ENCODE measurements around the gene ZFP92.

Gene ZFP92

GRCh38 chrX:153423652-153424051 lies 12.4 kb downstream of the ZFP92 start:
- TF ChIP-seq CTCF (IDR thresholded peaks at IDR 0.05) = no peak
- intact Hi-C loops (cut with DNase I; ENCODE audit: low total_unique reads) = no loop called here
- peaks cover 0 to 4% (median 0%) of the 10 kb centered on the region in 3 donors for H3K9me3 ChIP-seq
- DNase-seq = peak in 1 of 2 donors; percentile 30
- no peaks in the 10 kb centered on the region for H3K27me3 ChIP-seq
- no peaks in the 10 kb centered on the region for H3K4me1 ChIP-seq
- H3K4me3 ChIP-seq = no peak overlapping the region
- no peaks in the 10 kb centered on the region for H3K36me3 ChIP-seq
- no peak overlapping the region for H3K27ac ChIP-seq

- Histone ChIP-seq H3K9me3 (peaks cover 0 to 10% (median 7%) of the 10 kb centered on the region in 3 donors), H3K27ac (no peak overlapping the region), H3K36me3 (no peaks in the 10 kb centered on the region), H3K4me3 (no peak overlapping the region), H3K27me3 (no peaks in the 10 kb centered on the region), H3K4me1 (no peaks in the 10 kb centered on the region)
- no peak for TF ChIP-seq CTCF (IDR thresholded peaks at IDR 0.05)
- intact Hi-C loops (cut with DNase I; ENCODE audit: low total_unique reads) = no loop called here
- no peak for DNase-seq
Observed at GRCh38 chrX:153426204-153426603, 14.9 kb downstream of the ZFP92 start.

GRCh38 chrX:153430796-153431195 lies 19.5 kb downstream of the ZFP92 start:
- H3K36me3 ChIP-seq = no peaks in the 10 kb centered on the region
- H3K27me3 ChIP-seq = no peaks in the 10 kb centered on the region
- no peak for DNase-seq
- TF ChIP-seq CTCF (IDR thresholded peaks at IDR 0.05) = no peak
- intact Hi-C loops (cut with DNase I; ENCODE audit: low total_unique reads) = no loop called here
- H3K9me3 ChIP-seq = peaks cover 0 to 12% (median 9%) of the 10 kb centered on the region in 3 donors
- H3K27ac ChIP-seq = no peak overlapping the region
- H3K4me3 ChIP-seq = no peak overlapping the region
- H3K4me1 ChIP-seq = no peaks in the 10 kb centered on the region

GRCh38 chrX:153433161-153433680 lies 21.9 kb downstream of the ZFP92 start:
- no peaks in the 10 kb centered on the region for H3K27me3 ChIP-seq
- H3K36me3 ChIP-seq = no peaks in the 10 kb centered on the region
- no peak for DNase-seq
- TF ChIP-seq CTCF (IDR thresholded peaks at IDR 0.05) = no peak
- intact Hi-C loops (cut with DNase I; ENCODE audit: low total_unique reads) = no loop called here
- H3K4me1 ChIP-seq = no peaks in the 10 kb centered on the region
- no peak overlapping the region for H3K27ac ChIP-seq
- no peak overlapping the region for H3K4me3 ChIP-seq
- H3K9me3 ChIP-seq = peaks cover 0 to 12% (median 9%) of the 10 kb centered on the region in 3 donors

- no peak overlapping the region for H3K27ac ChIP-seq
- no peaks in the 10 kb centered on the region for H3K27me3 ChIP-seq
- H3K4me1 ChIP-seq = no peaks in the 10 kb centered on the region
- H3K9me3 ChIP-seq = peaks cover 0 to 12% (median 9%) of the 10 kb centered on the region in 3 donors
- DNase-seq = no peak
- intact Hi-C loops (cut with DNase I; ENCODE audit: low total_unique reads) = no loop called here
- no peak overlapping the region for H3K4me3 ChIP-seq
- no peaks in the 10 kb centered on the region for H3K36me3 ChIP-seq
- no peak for TF ChIP-seq CTCF (IDR thresholded peaks at IDR 0.05)
Observed at GRCh38 chrX:153433781-153434285, 22.6 kb downstream of the ZFP92 start.

- DNase-seq = no peak
- Histone ChIP-seq H3K36me3 (no peaks in the 10 kb centered on the region), H3K27me3 (no peaks in the 10 kb centered on the region), H3K4me1 (no peaks in the 10 kb centered on the region), H3K9me3 (peaks cover 0 to 15% (median 9%) of the 10 kb centered on the region in 3 donors), H3K27ac (no peak overlapping the region), H3K4me3 (no peak overlapping the region)
- intact Hi-C loops (cut with DNase I; ENCODE audit: low total_unique reads) = no loop called here
- TF ChIP-seq CTCF (IDR thresholded peaks at IDR 0.05) = no peak
Observed at GRCh38 chrX:153434801-153435200, 23.5 kb downstream of the ZFP92 start.

Measured in tibial artery (tissue), 4 donors.